GM19438 (cell line): Measurements from ENCODE around the gene MAP2K6.

ENCODE experiments used
- ATAC-seq: cut with Tn5 transposase; IDR thresholded peaks from one replicate; pipeline ENCODE4 v1.9.1; 2021; ENCODE audit warnings: low read depth; ENCODE audit not compliant: unreplicated experiment

The MAP2K6 gene

GRCh38 chr17:69597898-69598692, 183.6 kb downstream of the MAP2K6 start:
- no peak for ATAC-seq

- ATAC-seq: no peak
Observed at GRCh38 chr17:69602972-69603371, 188.5 kb downstream of the MAP2K6 start.
